Measurements from ENCODE around the gene NEK4.
"Not testable (repeated sequence)": the region's sequence is repeated elsewhere in the genome, so short reads cannot be mapped to it uniquely, and the experiment has no call there.

Gene NEK4

GRCh38 chr3:52730681-52731080 lies 40.1 kb downstream of the NEK4 start:
- peak in 1 of 2 donors; percentile 23 for DNase-seq

DNA sequence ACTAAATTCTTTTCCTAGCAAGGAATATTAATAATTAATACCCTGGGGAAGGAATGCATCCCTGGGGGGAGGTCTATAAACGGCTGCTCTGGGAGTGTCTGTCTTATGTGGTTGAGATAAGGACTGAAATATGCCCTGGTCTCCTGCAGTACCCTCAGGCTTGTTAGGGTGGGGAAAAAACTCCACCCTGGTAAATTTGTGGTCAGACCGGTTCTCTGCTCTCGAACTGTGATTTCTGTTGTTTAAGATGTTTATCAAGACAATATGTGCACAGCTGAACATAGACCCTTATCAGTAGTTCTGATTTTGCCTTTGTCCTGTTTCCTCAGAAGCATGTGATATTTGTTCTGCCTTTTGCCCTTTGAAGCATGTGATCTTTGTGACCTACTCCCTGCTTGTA lies 42.0 kb downstream of the NEK4 start:
- not testable (repeated sequence) for DNase-seq

DNA sequence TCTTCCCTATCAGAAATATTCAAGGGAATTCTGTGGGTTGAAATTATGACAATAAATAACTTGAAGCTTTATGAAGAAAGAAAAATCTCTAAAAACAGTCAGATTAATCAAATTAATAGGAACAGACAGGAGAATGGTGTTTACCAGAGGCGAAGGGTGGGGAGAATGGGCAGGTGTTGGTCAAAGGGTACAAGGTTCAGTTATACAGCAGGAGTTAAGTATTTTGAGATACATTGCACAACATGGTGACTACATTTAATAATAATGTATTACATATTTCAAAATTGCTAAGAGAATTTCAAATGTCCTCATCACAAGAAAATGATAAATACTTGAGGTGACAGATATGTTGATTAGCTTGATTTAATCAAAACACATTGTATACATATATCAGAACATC lies 46.2 kb downstream of the NEK4 start:
- DNase-seq = no peak

GRCh38 chr3:52723935-52724334 lies 46.8 kb downstream of the NEK4 start:
- no peak for DNase-seq

DNA sequence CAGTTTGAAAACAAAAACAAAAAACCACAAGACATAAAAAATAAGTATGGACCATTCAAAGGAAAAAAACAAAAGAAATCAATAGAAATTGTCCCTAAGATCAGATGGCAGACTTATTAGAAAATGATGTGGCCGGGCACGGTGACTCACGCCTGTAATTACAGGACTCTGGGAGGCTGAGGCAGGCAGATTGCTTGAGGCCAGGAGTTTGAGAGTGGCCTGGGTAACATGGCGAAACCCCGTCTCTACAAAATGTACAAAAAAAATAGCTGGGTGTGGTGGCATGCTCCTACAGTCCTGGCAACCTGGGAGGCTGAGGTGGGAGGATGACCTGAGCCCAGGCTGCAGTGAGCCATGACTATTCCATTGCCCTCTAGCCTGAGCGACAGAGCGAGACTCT lies 48.2 kb downstream of the NEK4 start:
- DNase-seq = no peak

GRCh38 chr3:52721730-52722008 lies 49.1 kb downstream of the NEK4 start:
- no peak for DNase-seq

DNA sequence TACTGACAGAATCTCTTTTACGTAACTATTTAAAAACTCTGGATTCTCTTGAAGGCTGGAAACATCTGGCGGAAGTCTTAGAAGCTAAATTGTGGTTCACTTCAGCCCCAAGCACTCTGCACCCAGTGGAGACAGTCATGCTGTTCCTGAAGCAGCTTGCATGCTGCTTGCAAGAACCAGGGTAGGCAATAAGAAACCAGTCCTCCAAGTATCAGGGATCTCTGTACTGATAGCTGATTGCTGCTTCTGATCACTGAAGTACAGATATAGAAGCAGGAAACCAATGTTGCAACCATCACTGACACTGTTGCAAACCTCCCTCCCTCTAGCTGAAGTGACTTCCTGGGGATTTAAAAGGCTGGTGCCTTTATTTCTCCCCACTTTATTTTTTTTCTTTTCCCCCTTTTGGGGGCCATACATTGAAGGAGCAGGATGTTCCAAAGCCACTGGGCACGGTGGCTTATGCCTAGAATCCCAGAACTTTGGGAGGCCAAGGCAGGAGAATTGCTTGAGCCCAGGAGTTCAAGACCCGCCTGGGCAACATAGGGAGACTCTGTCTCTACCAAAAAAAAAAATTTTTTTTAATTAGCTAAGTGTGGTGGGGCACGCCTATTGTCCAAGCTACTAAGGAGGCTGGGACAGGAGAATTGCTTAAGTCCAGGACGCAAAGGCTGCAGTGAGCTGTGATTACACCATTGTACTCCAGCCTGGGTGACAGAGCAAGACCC lies 49.6 kb downstream of the NEK4 start:
- DNase-seq = peak in 1 of 2 donors; percentile 91

- no peak for DNase-seq
Observed at GRCh38 chr3:52719618-52720017, 51.1 kb downstream of the NEK4 start.

DNA sequence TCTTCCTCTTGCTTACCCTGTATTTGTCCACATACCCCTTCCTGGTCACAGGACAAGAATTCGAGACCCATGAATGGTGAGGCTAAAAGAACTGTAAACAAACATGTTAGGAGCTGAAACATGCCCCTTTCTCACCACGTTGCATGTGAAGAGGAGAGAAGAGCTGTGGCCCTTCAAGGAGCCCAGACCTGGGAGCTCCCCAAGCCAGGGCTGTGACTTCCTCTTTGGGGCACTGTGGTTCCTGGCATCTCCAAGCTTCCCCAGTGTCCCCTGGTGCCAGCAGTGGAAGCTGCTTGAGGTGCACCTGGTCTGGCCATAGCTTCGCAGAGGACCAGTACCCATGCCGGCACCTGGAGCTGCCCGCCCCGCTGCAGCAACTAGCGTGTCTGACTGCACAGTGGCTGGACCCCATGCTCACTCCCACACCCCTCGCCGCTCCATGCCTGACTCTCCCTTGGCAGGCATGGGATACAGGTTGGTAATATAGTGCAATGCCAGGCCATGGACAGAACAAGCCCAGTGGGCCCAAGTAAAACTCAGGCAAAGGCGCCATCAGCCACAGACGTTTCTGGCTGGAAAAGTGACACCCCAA lies 54.9 kb downstream of the NEK4 start:
- DNase-seq = no peak

GRCh38 chr3:52714335-52715302 lies 56.1 kb downstream of the NEK4 start:
- DNase-seq = no peak

GRCh38 chr3:52712291-52713212 lies 58.2 kb downstream of the NEK4 start:
- DNase-seq = no peak

DNA sequence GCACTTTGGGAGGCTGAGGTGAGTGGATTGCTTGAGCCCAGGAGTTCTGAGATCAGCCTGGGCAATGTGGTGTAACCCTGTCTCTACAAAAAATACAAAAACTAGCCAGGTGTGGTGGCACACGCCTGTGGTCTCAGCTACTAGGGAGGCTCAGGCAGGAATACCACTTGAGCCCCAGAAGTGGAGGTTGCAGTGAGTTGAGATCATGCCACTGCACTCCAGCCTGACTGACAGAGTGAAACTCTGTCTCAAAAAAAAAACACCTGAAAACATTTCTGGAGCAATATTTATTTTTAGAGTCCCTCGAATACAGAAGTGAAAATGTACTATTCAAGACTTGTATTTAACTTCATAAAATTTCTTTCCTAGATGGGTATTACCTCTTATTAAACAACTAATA lies 60.2 kb downstream of the NEK4 start:
- DNase-seq = no peak

- no peak for DNase-seq
Observed at GRCh38 chr3:52707585-52707984, 63.2 kb downstream of the NEK4 start.

- peak; percentile 73 to 98 for DNase-seq
Observed at GRCh38 chr3:52705688-52706686, 64.8 kb downstream of the NEK4 start, which contains the start of the genes GLT8D1 and SPCS1. Gene GLT8D1 (minus strand): TSS chr3:52705791. CDS start chr3:52700460, 5,331 bp downstream. Gene SPCS1 (plus strand): TSS chr3:52706106. CDS start chr3:52706247, 141 bp downstream.

DNA sequence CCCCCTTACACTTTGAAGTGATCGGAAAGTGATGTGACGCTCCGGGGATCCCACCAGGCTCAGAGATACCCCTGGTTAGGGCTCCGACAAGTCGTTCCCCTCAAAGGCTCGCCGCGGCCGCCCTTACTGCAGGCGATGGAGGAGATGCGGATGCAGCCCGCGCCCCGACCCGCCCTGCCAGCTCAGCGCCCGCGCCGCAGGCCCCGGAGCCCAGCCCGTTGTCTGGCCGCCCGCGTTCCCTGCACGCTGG lies 65.4 kb downstream of the NEK4 start:
- DNase-seq = no peak

GRCh38 chr3:52704611-52705437 lies 65.9 kb downstream of the NEK4 start:
- no peak for DNase-seq

GRCh38 chr3:52703341-52703740 lies 67.4 kb downstream of the NEK4 start:
- no peak for DNase-seq

GRCh38 chr3:52697632-52697965 lies 73.1 kb downstream of the NEK4 start:
- DNase-seq = no peak

DNA sequence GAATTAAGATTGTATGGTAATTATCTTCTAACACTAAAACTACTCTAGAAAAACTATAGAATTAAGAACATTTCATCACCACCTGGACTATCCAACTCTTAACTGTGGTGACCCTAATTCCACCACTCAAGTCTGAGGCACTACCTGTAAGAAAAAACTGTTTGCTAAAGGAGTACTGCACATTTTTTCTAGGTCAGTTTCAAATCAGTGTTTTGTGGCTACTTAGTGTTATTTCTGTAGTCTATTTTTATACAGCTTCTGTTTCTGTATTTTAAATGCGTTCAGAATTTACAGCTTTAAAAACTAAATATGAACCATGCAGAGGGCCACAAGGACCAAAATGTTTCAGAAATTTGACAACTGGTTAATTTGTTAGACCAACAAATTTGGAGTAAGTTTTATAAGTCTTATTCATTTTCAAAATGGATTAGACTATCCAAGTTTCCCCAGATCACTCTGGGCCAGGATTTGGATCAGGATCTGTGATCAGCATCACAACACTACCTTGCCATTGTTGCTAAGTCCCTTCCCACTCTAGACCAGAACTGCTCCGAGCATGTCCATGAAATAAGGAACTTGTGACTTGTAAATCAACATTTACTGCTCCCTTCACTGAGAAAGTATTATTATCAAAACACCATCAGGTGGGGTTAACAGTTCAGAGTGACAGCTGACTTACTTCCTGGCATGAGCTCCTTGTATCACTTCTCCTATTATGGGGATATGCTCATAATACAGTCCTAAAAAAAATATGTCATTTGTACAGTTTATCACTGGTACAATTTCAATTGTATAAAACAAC lies 73.7 kb downstream of the NEK4 start:
- DNase-seq = no peak
